Measurements from ENCODE around the gene ABCG1.

DNA sequence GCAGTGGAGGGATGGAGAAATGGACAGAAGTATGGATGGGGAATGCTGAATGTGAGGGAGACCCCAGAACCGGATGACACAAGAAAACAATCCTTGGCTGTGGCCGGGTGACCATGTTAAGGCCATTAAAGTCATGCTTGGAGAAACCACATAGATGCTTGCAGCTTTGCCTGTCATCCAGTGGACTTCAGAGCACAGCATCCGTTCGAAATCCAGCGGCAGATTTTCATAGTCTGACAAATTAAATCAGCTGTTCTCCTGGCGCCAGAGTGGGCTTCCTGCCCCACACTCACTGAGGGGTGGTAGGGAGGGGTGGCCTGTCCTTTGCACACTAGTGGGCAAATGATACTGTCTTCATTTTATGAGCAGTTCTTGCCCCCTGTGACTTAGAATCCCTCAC is 35.1 kb downstream of the ABCG1 start:
- no peak for TF ChIP-seq EP300 (IDR thresholded peaks at IDR 0.05)
- TF ChIP-seq, protein P1, sequence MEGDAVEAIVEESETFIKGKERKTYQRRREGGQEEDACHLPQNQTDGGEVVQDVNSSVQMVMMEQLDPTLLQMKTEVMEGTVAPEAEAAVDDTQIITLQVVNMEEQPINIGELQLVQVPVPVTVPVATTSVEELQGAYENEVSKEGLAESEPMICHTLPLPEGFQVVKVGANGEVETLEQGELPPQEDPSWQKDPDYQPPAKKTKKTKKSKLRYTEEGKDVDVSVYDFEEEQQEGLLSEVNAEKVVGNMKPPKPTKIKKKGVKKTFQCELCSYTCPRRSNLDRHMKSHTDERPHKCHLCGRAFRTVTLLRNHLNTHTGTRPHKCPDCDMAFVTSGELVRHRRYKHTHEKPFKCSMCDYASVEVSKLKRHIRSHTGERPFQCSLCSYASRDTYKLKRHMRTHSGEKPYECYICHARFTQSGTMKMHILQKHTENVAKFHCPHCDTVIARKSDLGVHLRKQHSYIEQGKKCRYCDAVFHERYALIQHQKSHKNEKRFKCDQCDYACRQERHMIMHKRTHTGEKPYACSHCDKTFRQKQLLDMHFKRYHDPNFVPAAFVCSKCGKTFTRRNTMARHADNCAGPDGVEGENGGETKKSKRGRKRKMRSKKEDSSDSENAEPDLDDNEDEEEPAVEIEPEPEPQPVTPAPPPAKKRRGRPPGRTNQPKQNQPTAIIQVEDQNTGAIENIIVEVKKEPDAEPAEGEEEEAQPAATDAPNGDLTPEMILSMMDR (IDR thresholded peaks at IDR 0.05): no peak
- no peak for TF ChIP-seq POLR2AphosphoS5 (IDR thresholded peaks at IDR 0.05)
- no peak for TF ChIP-seq POLR2A (IDR thresholded peaks at IDR 0.05)
